K562 (cell line): ENCODE data around the gene CLIC5. TPM values are rescaled to one million over a fixed set of nuclear protein-coding genes. Genes with fewer than 3 reads are reported as not detected.

Experiments
- ATAC-seq: fragments of 200-7000 bp; cut with Tn5 transposase; 3 replicates; pipeline ENCODE4 v1.9.1; 2020; ENCODE audit warnings: moderate library complexity
- BruUV-seq: library from RNA; stranded (reverse); fragments of 400-500 nt; replicated peaks from 2 replicates; lab custom pipeline; 2021; lab: Mats Ljungman, UMichigan
- CTCF ChIA-PET: fragments of 300-600 bp; formaldehyde crosslinking; extraction: SDS; loops from one replicate; lab custom pipeline; 2021; ENCODE audit warnings: low intra/inter-chr PET ratio; lab: Yijun Ruan, JAX
- POLR2A ChIA-PET: fragments of 300-600, 350-650 bp; sonication (Branson Sonifier 250); formaldehyde crosslinking; extraction: SDS; loops from one replicate; lab custom pipeline; 2021; ENCODE audit warnings: antibody characterized with exemption, inconsistent platforms; lab: Yijun Ruan, JAX
- DNase-seq, 4 experiments: peaks; one replicate each; pipeline versions ENCODE4 v3.0.0 to v3.0.0-alpha.2; 2011 to 2018; ENCODE audit warnings: low spot score in 3 of 4, mixed read lengths in 3 of 4; ENCODE audit errors: extremely low read depth in 1 of 4
- FAIRE-seq: peaks from 2 replicates; lab custom pipeline; 2011; peaks lifted over from hg19 to GRCh38; lab: Jason Lieb, UNC
- H2AFZ ChIP-seq: 2 replicates; pipeline ENCODE4 v1.6.0; 2011; ENCODE audit warnings: low read depth, low read length, control low read depth, inconsistent platforms
- H3K27ac ChIP-seq: fragments of 200-600 bp; 3 replicates; pipeline ENCODE4 v1.8.0; 2011; ENCODE audit warnings: low read depth, mild to moderate bottlenecking, control low read depth, inconsistent platforms, low read length, moderate library complexity, mixed read lengths; ENCODE audit errors: extremely low read depth
- H3K27me3 ChIP-seq, 2 experiments: fragments of 300-600 bp in 1 of 2; 2 replicates in 1 of 2; 3 replicates in 1 of 2; pipeline versions ENCODE4 v1.6.0 to v1.8.0; 2011; ENCODE audit warnings: inconsistent platforms in 2 of 2, low read length in 2 of 2, mild to moderate bottlenecking in 1 of 2, mixed read lengths in 1 of 2, moderate library complexity in 1 of 2; ENCODE audit not compliant: control insufficient read depth in 2 of 2, insufficient read depth in 2 of 2
- H3K36me3 ChIP-seq: fragments of 300-600 bp; 3 replicates; pipeline ENCODE4 v1.8.0; 2011; ENCODE audit warnings: mild to moderate bottlenecking, low read length, inconsistent platforms; ENCODE audit not compliant: control insufficient read depth, insufficient read depth
- H3K4me1 ChIP-seq, 2 experiments: fragments of 200-600 bp in 1 of 2; replicated peaks in 1 of 2; 2 replicates in 1 of 2; 3 replicates in 1 of 2; pipeline versions ENCODE4 v1.5.1 to v1.8.0; 2011; ENCODE audit warnings: inconsistent platforms in 2 of 2, low read length in 2 of 2, mild to moderate bottlenecking in 1 of 2, mixed read lengths in 1 of 2, moderate library complexity in 1 of 2; ENCODE audit not compliant: control insufficient read depth in 2 of 2, insufficient read depth in 2 of 2
- H3K4me2 ChIP-seq: 2 replicates; pipeline ENCODE4 v1.6.1; 2011; ENCODE audit warnings: low read length, control low read depth, inconsistent platforms, mixed read lengths; ENCODE audit not compliant: insufficient read depth
- H3K4me3 ChIP-seq: fragments of 200-600 bp; sonication (generic), shearing (Covaris generic); 2 replicates; pipeline ENCODE4 v1.5.1; 2016; ENCODE audit warnings: control low read depth, inconsistent platforms
- H3K79me2 ChIP-seq: fragments of 200-600 bp; 3 replicates; pipeline ENCODE4 v1.8.0; 2011; ENCODE audit warnings: low read length, inconsistent platforms; ENCODE audit not compliant: control insufficient read depth, insufficient read depth
- H3K9ac ChIP-seq, 2 experiments: 2 replicates each; pipeline versions ENCODE4 v1.6.0 to v1.6.1; 2011; ENCODE audit warnings: low read depth in 2 of 2, low read length in 2 of 2, control low read depth in 1 of 2, inconsistent platforms in 1 of 2, mild to moderate bottlenecking in 1 of 2, mixed read lengths in 1 of 2; ENCODE audit not compliant: insufficient read depth in 1 of 2
- H3K9me1 ChIP-seq: one replicate; pipeline ENCODE4 v1.6.0; 2011; ENCODE audit warnings: inconsistent platforms, mild to moderate bottlenecking, low read length, moderate library complexity; ENCODE audit not compliant: control insufficient read depth, insufficient read depth
- H3K9me3 ChIP-seq: replicated peaks from 2 replicates; pipeline ENCODE4 v1.5.1; 2011; ENCODE audit warnings: low read depth, low read length, inconsistent platforms; ENCODE audit not compliant: control insufficient read depth, insufficient read depth
- H4K20me1 ChIP-seq: replicated peaks from 2 replicates; pipeline ENCODE4 v1.6.1; 2011; ENCODE audit warnings: low read length, inconsistent platforms, mixed read lengths; ENCODE audit not compliant: control insufficient read depth, insufficient read depth
- BRCA1 ChIP-seq, 2 experiments: fragments of 450-650 bp in 1 of 2; sonication (generic) in 1 of 2; formaldehyde crosslinking in 1 of 2; IDR thresholded peaks; 2 replicates each; pipeline versions ENCODE4 v1.5.0 to v1.6.1; 2017 to 2020; ENCODE audit warnings: mild to moderate bottlenecking in 1 of 2, missing genetic modification reagents in 1 of 2
- BRD4 ChIP-seq: fragments of 200-600 bp; sonication (generic); IDR thresholded peaks from 2 replicates; pipeline ENCODE4 v1.6.1; 2017; ENCODE audit warnings: inconsistent platforms
- C11orf30 ChIP-seq: fragments of 450-650 bp; IDR thresholded peaks from 2 replicates; pipeline ENCODE4 v1.6.1; 2016; ENCODE audit warnings: low read depth, mild to moderate bottlenecking
- HDAC6 ChIP-seq: IDR thresholded peaks from 2 replicates; pipeline ENCODE4 v1.6.1; 2012; ENCODE audit warnings: low read depth, mild to moderate bottlenecking, control low read depth, inconsistent platforms, low read length, moderate library complexity
- MYNN ChIP-seq, 2 experiments: sonication (generic); formaldehyde crosslinking in 1 of 2; IDR thresholded peaks; 2 replicates each; pipeline versions ENCODE4 v1.5.0 to v1.6.1; 2016 to 2020; ENCODE audit warnings: antibody characterized with exemption in 1 of 2, missing genetic modification reagents in 1 of 2
- SPI1 ChIP-seq: IDR thresholded peaks from 2 replicates; pipeline ENCODE4 v1.6.1; 2011; ENCODE audit warnings: low read depth, low read length, control low read depth, borderline replicate concordance
- ZFP30 ChIP-seq: fragments of 250-450 bp; sonication (Bioruptor Pico); IDR thresholded peaks from 2 replicates; pipeline ENCODE4 v1.8.0; 2022; ENCODE audit warnings: moderate library complexity, mild to moderate bottlenecking, inconsistent platforms, borderline replicate concordance
- ZNF174 ChIP-seq: fragments of 250-450 bp; sonication (Bioruptor Pico); IDR thresholded peaks from 2 replicates; pipeline ENCODE4 v1.4.0; 2020; ENCODE audit warnings: mild to moderate bottlenecking
- WGBS: fragments of 100-300 bp; shearing (Covaris generic); methylation state at CpG from one replicate; pipeline ENCODE4 v1.1.6; 2016; ENCODE audit warnings: low coverage, mixed read lengths; ENCODE audit not compliant: insufficient coverage; ENCODE audit errors: missing lambda C conversion rate; 5-methylcytosine and 5-hydroxymethylcytosine counted together
- in situ Hi-C: fragments of 300-500 bp; cut with MboI; formaldehyde crosslinking; loops from 4 replicates; pipeline ENCODE4 v1.15.0; 2018; ENCODE audit warnings: inconsistent platforms, mixed read lengths
- intact Hi-C: fragments of 100-400 bp; cut with micrococcal nuclease; formaldehyde crosslinking; loops from 2 replicates; pipeline ENCODE4 v1.14.2; 2022
- polyA plus RNA-seq, 8 experiments: library from polyadenylated mRNA; depleted of rRNA in 4 of 8; stranded (reverse) in 5 of 8; unstranded in 3 of 8; fragments of >200 nt; fragmentation: Nextera tagmentation in 2 of 8; fragmentation: Illumina TruSeq in 1 of 8; extraction: Ambion mirVana in 2 of 8; extraction: Trizol in 1 of 8; gene quantifications; 2 replicates each; pipeline versions ENCODE4 v1.2.1 to v1.2.3, GENCODE V29; 2011 to 2014; ENCODE audit warnings: inconsistent platforms in 1 of 8, missing spikeins in 1 of 8
- total RNA-seq, 7 experiments: library from RNA; depleted of rRNA in 6 of 7; stranded (reverse); fragments of >200 nt in 6 of 7; fragmentation: Illumina TruSeq in 2 of 7; extraction: Trizol in 2 of 7; gene quantifications; 2 replicates each; pipeline versions ENCODE4 v1.2.1 to v1.2.3, GENCODE V29; 2011 to 2021; ENCODE audit warnings: low replicate concordance in 1 of 7

The CLIC5 gene
- total and polyA plus RNA-seq, 9 of the 15 experiments (the other 6 are each of a cell fraction or from before 2014, with no cell fraction given) = 0.31 TPM; not detected in 8

GRCh38 chr6:45965007-45965406 lies 50.7 kb downstream of the CLIC5 start:
- Histone ChIP-seq H3K9ac (no peak overlapping the region), H3K4me2 (no peak overlapping the region), H3K27ac (no peak overlapping the region), H3K4me3 (no peak overlapping the region), H3K79me2 (no peaks in the 10 kb centered on the region), H3K9me1 (no peaks in the 10 kb centered on the region), H4K20me1 (no peaks in the 10 kb centered on the region), H2AFZ (no peak overlapping the region), H3K9me3 (no peaks in the 10 kb centered on the region), H3K27me3 (0 out of 5 replicates have a peak, but pooled peaks cover 0 to 5% of the 10 kb centered on the region in 2 experiments), H3K4me1 (no peaks in the 10 kb centered on the region), H3K36me3 (no peaks in the 10 kb centered on the region)
- ChIA-PET CTCF (no interaction called here), POLR2A (interaction anchor here (1.1 kb wide), 1 partner anchor 11 kb away, joined by 3 read pairs; no protein-coding TSS in a partner anchor)
- DNase-seq = no peak
- no peak for TF ChIP-seq SPI1
- no peak for TF ChIP-seq ZNF174
- no peak for TF ChIP-seq BRD4
- no peak for TF ChIP-seq C11orf30
- TF ChIP-seq BRCA1 (IDR thresholded peaks at IDR 0.05) = no peak
- no peak for TF ChIP-seq BRCA1 (CRISPR knock-in tag; IDR thresholded peaks at IDR 0.05)
- no peak for TF ChIP-seq ZFP30
- no peak for TF ChIP-seq HDAC6
- no peak for TF ChIP-seq MYNN (IDR thresholded peaks at IDR 0.05)
- TF ChIP-seq MYNN (CRISPR knock-in tag; IDR thresholded peaks at IDR 0.05) = no peak
- FAIRE-seq = no peak
- WGBS = 6% methylated on average over 1 of the region's 1 CpG
- intact Hi-C loops (no loop called here), in situ Hi-C loops (no loop called here)
- no peak for ATAC-seq
- no TSS peak for BruUV-seq
